Activated CD4-positive, alpha-beta memory T cell treated with anti-CD3 and anti-CD28 coated beads for 36 hours (primary cell): Measurements from ENCODE around the gene STXBP4. TPM values are rescaled to one million over a fixed set of nuclear protein-coding genes. Genes with fewer than 3 reads are reported as not detected.

Experiments
- CTCF ChIA-PET: fragments of 350-600 bp; sonication (Branson Sonifier 250); formaldehyde crosslinking; loops from one replicate; lab custom pipeline; 2021; ENCODE audit warnings: antibody characterized with exemption, inconsistent platforms; lab: Charles Lee
- POLR2A ChIA-PET: fragments of 350-600 bp; sonication (Branson Sonifier 250); formaldehyde crosslinking; loops from one replicate; lab custom pipeline; 2021; ENCODE audit warnings: antibody characterized with exemption; lab: Charles Lee
- DNase-seq: peaks from one replicate; pipeline ENCODE4 v3.0.0-alpha.2; 2020
- H3K27ac Mint-ChIP-seq: one replicate; pipeline ENCODE4 v1.8.0; 2021; ENCODE audit warnings: mixed read lengths
- H3K27me3 Mint-ChIP-seq: one replicate; pipeline ENCODE4 v1.8.0; 2021; ENCODE audit warnings: mixed read lengths
- H3K36me3 Mint-ChIP-seq: one replicate; pipeline ENCODE4 v1.8.0; 2021; ENCODE audit warnings: mixed read lengths
- H3K4me1 Mint-ChIP-seq: one replicate; pipeline ENCODE4 v1.8.0; 2021; ENCODE audit warnings: low read depth, mixed read lengths
- H3K4me3 Mint-ChIP-seq: one replicate; pipeline ENCODE4 v1.8.0; 2021; ENCODE audit warnings: mild to moderate bottlenecking, mixed read lengths
- H3K9me3 Mint-ChIP-seq: one replicate; pipeline ENCODE4 v1.8.0; 2021; ENCODE audit warnings: mixed read lengths
- intact Hi-C: fragments of 100-400 bp; cut with micrococcal nuclease; formaldehyde crosslinking; loops from one replicate; pipeline ENCODE4 v1.15.1; 2023
- total RNA-seq, 2 experiments: library from RNA; stranded (reverse); gene quantifications; one replicate each; pipeline ENCODE4 v1.2.3, GENCODE V29; 2021

STXBP4 gene
- total RNA-seq, 2 experiments from 2014 or later = 3.2 to 4.3 TPM

- CTCF ChIA-PET = interaction anchor here (0.8 to 1.0 kb wide), 2 partner anchors 42 to 258 kb away, joined by 3 read pairs; no protein-coding TSS in a partner anchor
- H3K27me3 Mint-ChIP-seq = no peaks in the 10 kb centered on the region
- peak; percentile 76 for DNase-seq
These were observed 121.5 kb downstream of the STXBP4 start for GRCh38 chr17:55090079-55090492.

GRCh38 chr17:55093353-55093752 lies 124.8 kb downstream of the STXBP4 start:
- Mint-ChIP-seq H3K4me3 (no peak overlapping the region), H3K27ac (no peak overlapping the region), H3K36me3 (no peaks in the 10 kb centered on the region), H3K4me1 (peaks cover 26% of the 10 kb centered on the region), H3K27me3 (no peaks in the 10 kb centered on the region), H3K9me3 (no peaks in the 10 kb centered on the region)
- ChIA-PET POLR2A (interaction anchor here (1.1 kb wide), 1 partner anchor 144 kb away, joined by 3 read pairs; no protein-coding TSS in a partner anchor), CTCF (no interaction called here)
- intact Hi-C loops = loop anchor here (5.0 kb wide), 1 partner anchor 36 kb away; no protein-coding TSS in a partner anchor
- no peak for DNase-seq

More at GRCh38 chr17:55090079-55090492, 121.5 kb downstream of the STXBP4 start:
- intact Hi-C loops = loop anchor here (1.0 to 5.0 kb wide), 4 partner anchors 17 to 148 kb away; partner anchors contain the start of genes COX11 and STXBP4
- POLR2A ChIA-PET = no interaction called here
- H3K36me3 Mint-ChIP-seq = peaks cover 11% of the 10 kb centered on the region
- no peak overlapping the region for H3K4me3 Mint-ChIP-seq
- H3K27ac Mint-ChIP-seq = peak overlapping the region; percentile 80
- peaks cover 26% of the 10 kb centered on the region for H3K4me1 Mint-ChIP-seq
- no peaks in the 10 kb centered on the region for H3K9me3 Mint-ChIP-seq

- peaks cover 6% of the 10 kb centered on the region for H3K9me3 Mint-ChIP-seq
- H3K36me3 Mint-ChIP-seq = peaks cover 12% of the 10 kb centered on the region
- no peak overlapping the region for H3K27ac Mint-ChIP-seq
- ChIA-PET CTCF (no interaction called here), POLR2A (no interaction called here)
- peaks cover 5% of the 10 kb centered on the region for H3K4me1 Mint-ChIP-seq
- H3K4me3 Mint-ChIP-seq = no peak overlapping the region
- no peak for DNase-seq
- intact Hi-C loops = no loop called here
- no peaks in the 10 kb centered on the region for H3K27me3 Mint-ChIP-seq
These were observed 130.2 kb downstream of the STXBP4 start for GRCh38 chr17:55098765-55099164.

GRCh38 chr17:55110521-55110920 lies 142.0 kb downstream of the STXBP4 start:
- CTCF ChIA-PET = no interaction called here
- Mint-ChIP-seq H3K4me3 (no peak overlapping the region), H3K27ac (no peak overlapping the region), H3K27me3 (no peaks in the 10 kb centered on the region), H3K36me3 (peaks cover 17% of the 10 kb centered on the region), H3K4me1 (no peaks in the 10 kb centered on the region), H3K9me3 (peaks cover 16% of the 10 kb centered on the region)
- DNase-seq = no peak
- intact Hi-C loops = no loop called here
- POLR2A ChIA-PET = no interaction called here

DNA sequence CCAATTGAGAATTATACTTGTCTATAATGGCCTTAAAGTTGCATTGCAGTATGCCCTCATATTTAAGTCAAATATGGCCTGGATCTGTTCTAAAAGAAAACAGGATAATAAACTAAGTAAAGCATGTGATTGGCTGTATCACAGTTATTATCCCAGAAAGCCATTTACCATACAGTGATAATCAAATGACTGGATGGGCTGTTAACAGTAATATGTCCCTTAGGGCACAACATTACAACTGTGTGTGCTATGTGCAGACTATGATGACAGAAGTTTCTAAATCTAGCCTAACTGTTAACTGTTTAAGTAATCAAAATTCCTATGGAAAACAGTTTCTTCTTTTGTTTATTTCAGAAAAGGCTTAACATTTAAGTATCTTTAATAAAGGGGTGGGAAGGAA lies 145.7 kb downstream of the STXBP4 start:
- Mint-ChIP-seq H3K27ac (no peak overlapping the region), H3K4me3 (no peak overlapping the region), H3K27me3 (no peaks in the 10 kb centered on the region), H3K36me3 (peaks cover 4% of the 10 kb centered on the region), H3K9me3 (no peaks in the 10 kb centered on the region), H3K4me1 (peaks cover 9% of the 10 kb centered on the region)
- DNase-seq = no peak
- ChIA-PET CTCF (interaction anchor here (0.5 kb wide), 1 partner anchor 121 kb away, joined by 4 read pairs; no protein-coding TSS in a partner anchor), POLR2A (no interaction called here)
- intact Hi-C loops = no loop called here

DNA sequence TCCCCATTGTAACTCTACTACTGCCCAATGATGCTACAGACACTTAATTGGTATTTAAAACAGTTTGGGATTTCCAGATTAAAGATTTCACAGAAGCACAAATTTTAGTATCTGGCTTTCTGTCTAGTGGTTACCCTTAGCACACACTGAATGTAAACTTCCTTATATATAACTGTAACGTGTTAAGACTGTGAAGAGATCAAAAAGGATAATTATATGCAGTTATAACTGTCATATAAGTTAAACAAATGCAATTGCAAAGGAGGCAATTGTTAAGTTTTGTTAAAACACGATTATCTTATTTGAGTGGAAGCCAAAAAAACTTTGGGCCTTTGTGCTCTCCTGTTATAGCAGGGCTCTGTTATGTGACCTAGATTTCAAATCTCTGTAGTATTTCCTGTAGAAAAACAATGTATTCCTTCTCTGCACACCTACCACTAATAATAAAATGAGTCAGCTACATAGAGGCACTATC lies 147.9 kb downstream of the STXBP4 start:
- Mint-ChIP-seq H3K4me1 (peaks cover 9% of the 10 kb centered on the region), H3K9me3 (no peaks in the 10 kb centered on the region), H3K27me3 (no peaks in the 10 kb centered on the region), H3K27ac (peak overlapping the region; percentile 52), H3K36me3 (peaks cover 4% of the 10 kb centered on the region), H3K4me3 (no peak overlapping the region)
- CTCF ChIA-PET = no interaction called here
- POLR2A ChIA-PET = no interaction called here
- intact Hi-C loops = no loop called here
- no peak for DNase-seq

DNA sequence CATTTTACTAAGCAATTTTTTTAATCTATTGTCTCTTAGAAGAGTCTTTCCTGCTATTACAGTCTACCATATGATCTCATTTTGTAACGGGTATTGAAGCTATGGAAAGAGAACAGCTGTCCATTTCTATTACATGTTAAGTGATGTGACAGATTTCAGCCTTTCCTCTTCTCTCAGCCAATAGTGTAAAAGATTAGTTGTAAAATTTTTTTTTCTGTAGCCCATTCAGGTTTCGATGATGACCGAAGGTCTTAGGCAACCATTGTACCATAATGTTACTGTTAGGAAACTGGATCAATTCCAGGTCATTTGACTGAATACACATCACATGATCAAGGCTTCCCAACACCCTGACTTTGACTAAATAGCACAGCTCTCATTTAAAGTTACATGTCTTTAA lies 148.6 kb downstream of the STXBP4 start:
- ChIA-PET POLR2A (no interaction called here), CTCF (no interaction called here)
- Mint-ChIP-seq H3K27ac (peak overlapping the region; percentile 23), H3K4me3 (no peak overlapping the region), H3K9me3 (no peaks in the 10 kb centered on the region), H3K4me1 (peaks cover 9% of the 10 kb centered on the region), H3K27me3 (no peaks in the 10 kb centered on the region), H3K36me3 (peaks cover 2% of the 10 kb centered on the region)
- no peak for DNase-seq
- intact Hi-C loops = no loop called here

- Mint-ChIP-seq H3K27ac (no peak overlapping the region), H3K9me3 (no peaks in the 10 kb centered on the region), H3K4me3 (no peak overlapping the region), H3K27me3 (no peaks in the 10 kb centered on the region), H3K4me1 (peaks cover 9% of the 10 kb centered on the region), H3K36me3 (peaks cover 2% of the 10 kb centered on the region)
- no peak for DNase-seq
- POLR2A ChIA-PET = no interaction called here
- intact Hi-C loops = no loop called here
- CTCF ChIA-PET = no interaction called here
These were observed 152.1 kb downstream of the STXBP4 start for GRCh38 chr17:55120651-55121050.

- Mint-ChIP-seq H3K4me1 (peaks cover 8% of the 10 kb centered on the region), H3K36me3 (peaks cover 2% of the 10 kb centered on the region), H3K27ac (no peak overlapping the region), H3K4me3 (no peak overlapping the region), H3K27me3 (no peaks in the 10 kb centered on the region), H3K9me3 (no peaks in the 10 kb centered on the region)
- POLR2A ChIA-PET = no interaction called here
- DNase-seq = no peak
- intact Hi-C loops = no loop called here
- CTCF ChIA-PET = no interaction called here
These were observed 152.7 kb downstream of the STXBP4 start for GRCh38 chr17:55121268-55121667.

GRCh38 chr17:55122114-55122513 lies 153.5 kb downstream of the STXBP4 start:
- Mint-ChIP-seq H3K4me3 (no peak overlapping the region), H3K9me3 (no peaks in the 10 kb centered on the region), H3K4me1 (peaks cover 2% of the 10 kb centered on the region), H3K36me3 (peaks cover 2% of the 10 kb centered on the region), H3K27ac (no peak overlapping the region), H3K27me3 (no peaks in the 10 kb centered on the region)
- POLR2A ChIA-PET = no interaction called here
- no peak for DNase-seq
- CTCF ChIA-PET = no interaction called here
- intact Hi-C loops = no loop called here

DNA sequence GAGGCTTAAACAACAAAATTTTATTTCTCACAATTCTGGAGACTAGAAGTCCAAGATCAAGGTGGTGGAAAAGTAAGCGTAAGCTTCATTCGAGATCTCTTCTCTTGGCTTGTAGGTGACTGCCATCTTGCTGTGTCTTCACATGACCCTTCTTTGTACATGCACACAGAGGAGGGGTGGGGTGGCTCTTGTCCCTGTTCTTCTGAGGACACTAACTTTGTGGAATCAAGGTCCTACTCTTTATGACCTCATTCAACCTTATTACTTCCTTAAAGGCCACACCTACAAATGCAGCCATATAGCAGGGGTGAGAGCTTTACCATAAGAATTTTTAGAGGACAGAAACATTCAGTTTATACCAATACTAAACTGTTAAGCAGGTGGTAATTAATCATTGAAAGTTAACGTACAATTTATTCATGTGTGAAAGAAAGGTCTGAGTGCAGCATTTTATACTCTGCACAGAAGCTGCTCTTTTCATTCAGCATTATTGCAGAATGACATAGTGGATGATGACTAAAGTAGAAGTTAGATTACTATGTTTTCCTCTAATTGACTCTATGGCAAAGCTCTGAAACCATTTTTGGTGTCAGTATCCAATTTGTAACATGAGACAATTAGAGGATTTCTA lies 156.3 kb downstream of the STXBP4 start:
- CTCF ChIA-PET = no interaction called here

DNA sequence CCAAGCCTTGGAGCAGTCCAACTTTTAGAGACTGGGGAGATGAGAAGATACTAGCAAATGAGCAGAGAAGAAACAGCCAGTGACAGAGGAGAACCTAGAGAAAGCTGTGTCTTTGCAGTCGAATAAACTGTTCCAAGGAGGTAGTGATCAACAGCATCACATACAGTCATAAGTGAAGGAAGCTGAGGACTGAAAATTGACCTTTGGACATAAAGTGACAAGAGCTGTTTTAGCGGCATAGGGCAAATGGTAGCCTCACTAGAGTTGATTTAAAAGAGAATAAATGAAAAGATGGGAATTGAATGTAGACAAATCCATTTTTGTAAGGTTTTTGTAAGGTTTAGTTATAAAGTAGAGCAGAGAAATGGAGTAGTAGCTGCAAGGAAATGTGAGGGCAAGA lies 165.0 kb downstream of the STXBP4 start:
- Mint-ChIP-seq H3K4me1 (no peaks in the 10 kb centered on the region), H3K36me3 (no peaks in the 10 kb centered on the region), H3K9me3 (no peaks in the 10 kb centered on the region), H3K27ac (no peak overlapping the region), H3K27me3 (no peaks in the 10 kb centered on the region), H3K4me3 (no peak overlapping the region)
- no peak for DNase-seq
- ChIA-PET POLR2A (no interaction called here), CTCF (no interaction called here)
- intact Hi-C loops = no loop called here

More for the DNA sequence above, 156.3 kb downstream of the STXBP4 start:
- intact Hi-C loops = no loop called here
- H3K27ac Mint-ChIP-seq = no peak overlapping the region
- no peaks in the 10 kb centered on the region for H3K36me3 Mint-ChIP-seq
- DNase-seq = no peak
- H3K4me3 Mint-ChIP-seq = no peak overlapping the region
- no peaks in the 10 kb centered on the region for H3K9me3 Mint-ChIP-seq
- POLR2A ChIA-PET = no interaction called here
- H3K4me1 Mint-ChIP-seq = no peaks in the 10 kb centered on the region
- H3K27me3 Mint-ChIP-seq = no peaks in the 10 kb centered on the region
